Nephron progenitor cell (in vitro differentiated cells): ENCODE measurements around the gene TRAFD1.

Experiments
- DNase-seq: peaks from one replicate; pipeline ENCODE4 v3.0.0; 2021
- H3K27ac Mint-ChIP-seq: 2 replicates; pipeline ENCODE4 v1.8.0; 2021; ENCODE audit warnings: mild to moderate bottlenecking, moderate library complexity, mixed read lengths
- H3K27me3 Mint-ChIP-seq: 2 replicates; pipeline ENCODE4 v1.8.0; 2021; ENCODE audit warnings: mild to moderate bottlenecking, low read depth, mixed read lengths; ENCODE audit not compliant: poor library complexity
- H3K36me3 Mint-ChIP-seq: 2 replicates; pipeline ENCODE4 v1.8.0; 2021; ENCODE audit warnings: low read depth, mixed read lengths
- H3K4me1 Mint-ChIP-seq: 2 replicates; pipeline ENCODE4 v1.8.0; 2021; ENCODE audit warnings: mixed read lengths
- H3K4me3 Mint-ChIP-seq: 2 replicates; pipeline ENCODE4 v1.8.0; 2021; ENCODE audit warnings: mild to moderate bottlenecking, moderate library complexity, mixed read lengths
- H3K9me3 Mint-ChIP-seq: 2 replicates; pipeline ENCODE4 v1.8.0; 2021; ENCODE audit warnings: mild to moderate bottlenecking, moderate library complexity, mixed read lengths
- TF ChIP-seq, protein P1 (sequence below): fragments of 200-600 bp; sonication (generic); IDR thresholded peaks from 2 replicates; pipeline ENCODE4 v1.5.0; 2021; ENCODE audit warnings: antibody characterized with exemption

TRAFD1 gene

GRCh38 chr12:112183141-112184021, 58.0 kb downstream of the TRAFD1 start:
- Mint-ChIP-seq H3K36me3 (peaks cover 33% of the 10 kb centered on the region), H3K27me3 (no peaks in the 10 kb centered on the region), H3K9me3 (no peaks in the 10 kb centered on the region), H3K4me3 (no peak overlapping the region), H3K27ac (no peak overlapping the region), H3K4me1 (no peaks in the 10 kb centered on the region)
- DNase-seq: no peak
- TF ChIP-seq, protein P1, sequence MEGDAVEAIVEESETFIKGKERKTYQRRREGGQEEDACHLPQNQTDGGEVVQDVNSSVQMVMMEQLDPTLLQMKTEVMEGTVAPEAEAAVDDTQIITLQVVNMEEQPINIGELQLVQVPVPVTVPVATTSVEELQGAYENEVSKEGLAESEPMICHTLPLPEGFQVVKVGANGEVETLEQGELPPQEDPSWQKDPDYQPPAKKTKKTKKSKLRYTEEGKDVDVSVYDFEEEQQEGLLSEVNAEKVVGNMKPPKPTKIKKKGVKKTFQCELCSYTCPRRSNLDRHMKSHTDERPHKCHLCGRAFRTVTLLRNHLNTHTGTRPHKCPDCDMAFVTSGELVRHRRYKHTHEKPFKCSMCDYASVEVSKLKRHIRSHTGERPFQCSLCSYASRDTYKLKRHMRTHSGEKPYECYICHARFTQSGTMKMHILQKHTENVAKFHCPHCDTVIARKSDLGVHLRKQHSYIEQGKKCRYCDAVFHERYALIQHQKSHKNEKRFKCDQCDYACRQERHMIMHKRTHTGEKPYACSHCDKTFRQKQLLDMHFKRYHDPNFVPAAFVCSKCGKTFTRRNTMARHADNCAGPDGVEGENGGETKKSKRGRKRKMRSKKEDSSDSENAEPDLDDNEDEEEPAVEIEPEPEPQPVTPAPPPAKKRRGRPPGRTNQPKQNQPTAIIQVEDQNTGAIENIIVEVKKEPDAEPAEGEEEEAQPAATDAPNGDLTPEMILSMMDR: no peak

DNA sequence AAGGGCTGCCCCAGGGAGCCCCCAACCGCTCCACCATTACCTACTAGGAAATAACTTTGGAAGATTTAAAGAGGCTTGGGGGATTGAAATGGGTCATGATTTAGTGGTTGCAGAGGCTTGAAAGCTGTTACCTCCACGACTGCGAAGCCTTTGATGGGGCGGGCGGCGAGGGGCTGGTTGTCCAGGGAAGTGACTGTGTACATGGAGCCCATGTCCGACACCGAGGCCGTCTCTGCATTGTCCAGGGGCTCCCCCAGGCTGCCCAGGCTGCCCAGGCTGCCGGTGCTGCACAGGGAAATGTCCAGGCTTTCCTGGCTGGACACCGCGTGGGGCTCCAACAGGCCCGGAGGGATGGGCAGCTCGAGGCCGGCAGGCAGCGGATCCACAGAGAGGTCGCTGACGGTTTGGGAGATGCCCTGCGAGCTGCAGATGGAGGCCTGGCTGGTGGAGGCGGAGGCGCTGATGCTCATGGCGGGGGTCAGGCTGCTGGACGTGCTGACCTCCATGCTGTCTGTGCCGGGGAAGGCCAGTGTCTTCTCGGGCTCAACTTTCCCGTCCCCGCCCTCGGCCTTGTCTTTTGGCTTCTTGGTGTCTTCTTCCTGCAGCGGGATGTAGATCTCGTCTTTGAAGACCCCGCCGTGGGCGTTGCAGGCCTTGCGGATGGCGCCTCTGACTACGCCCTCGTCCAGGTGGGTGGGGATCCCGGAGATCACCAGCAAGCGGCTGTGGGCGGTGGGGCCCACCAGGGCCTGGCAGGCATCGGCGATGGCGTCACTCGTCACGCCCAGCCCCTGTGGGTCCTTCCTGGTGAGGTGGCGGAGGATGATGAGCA, 58.9 kb downstream of the TRAFD1 start:
- DNase-seq: no peak
- H3K36me3 Mint-ChIP-seq: peaks cover 32% of the 10 kb centered on the region
- TF ChIP-seq, protein P1: no peak
- H3K4me3 Mint-ChIP-seq: no peak overlapping the region
- H3K27ac Mint-ChIP-seq: no peak overlapping the region
- no peaks in the 10 kb centered on the region for H3K27me3 Mint-ChIP-seq
- no peaks in the 10 kb centered on the region for H3K9me3 Mint-ChIP-seq
- H3K4me1 Mint-ChIP-seq: no peaks in the 10 kb centered on the region

DNA sequence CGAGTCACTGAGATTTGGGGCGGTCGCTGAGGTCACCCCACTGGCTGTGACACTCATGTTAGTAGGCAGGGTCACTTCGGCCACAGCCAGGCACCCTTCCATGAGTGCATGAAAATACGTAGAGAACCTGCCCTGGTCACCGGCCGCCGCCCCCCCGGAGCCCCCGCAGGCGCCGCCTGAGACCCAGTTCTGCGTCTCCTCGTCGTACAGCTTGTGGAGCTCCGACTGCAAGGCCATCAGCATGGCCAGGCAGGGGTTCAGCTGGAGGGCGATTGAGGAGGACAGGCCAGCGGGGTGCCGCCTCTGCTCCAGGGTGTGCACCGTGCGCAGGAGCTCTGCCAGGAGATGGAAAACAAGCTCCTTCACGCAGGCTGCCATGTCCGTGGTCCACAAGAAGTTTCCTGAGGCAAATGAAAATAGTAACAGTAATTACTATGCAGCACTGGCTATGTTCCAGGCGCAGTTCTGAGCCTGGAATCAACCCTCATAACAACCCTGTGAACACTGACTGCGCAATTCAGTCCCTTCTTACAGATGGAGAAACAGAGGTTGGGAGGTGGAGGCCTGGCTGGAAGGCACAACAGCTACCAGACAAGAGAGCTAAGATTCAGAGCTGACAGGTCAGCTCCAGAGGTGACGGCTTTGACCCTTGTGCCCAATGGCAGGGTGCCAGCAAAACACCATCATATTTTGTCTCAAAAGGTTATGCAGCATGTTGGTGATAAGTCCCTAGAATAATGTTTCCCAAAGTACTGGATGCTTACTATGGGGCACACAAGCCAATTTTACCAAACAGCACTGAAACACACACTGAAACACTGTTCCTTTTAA, 59.9 kb downstream of the TRAFD1 start:
- H3K4me3 Mint-ChIP-seq: no peak overlapping the region
- peaks cover 35% of the 10 kb centered on the region for H3K36me3 Mint-ChIP-seq
- no peaks in the 10 kb centered on the region for H3K27me3 Mint-ChIP-seq
- H3K27ac Mint-ChIP-seq: no peak overlapping the region
- no peaks in the 10 kb centered on the region for H3K9me3 Mint-ChIP-seq
- DNase-seq: no peak
- TF ChIP-seq, protein P1: no peak
- no peaks in the 10 kb centered on the region for H3K4me1 Mint-ChIP-seq

GRCh38 chr12:112188130-112188830, 62.9 kb downstream of the TRAFD1 start:
- H3K36me3 Mint-ChIP-seq: peaks cover 51% of the 10 kb centered on the region

More at GRCh38 chr12:112188130-112188830, 62.9 kb downstream of the TRAFD1 start:
- H3K4me1 Mint-ChIP-seq: no peaks in the 10 kb centered on the region
- TF ChIP-seq, protein P1: no peak
- H3K9me3 Mint-ChIP-seq: no peaks in the 10 kb centered on the region
- H3K27ac Mint-ChIP-seq: no peak overlapping the region
- H3K4me3 Mint-ChIP-seq: no peak overlapping the region
- H3K27me3 Mint-ChIP-seq: no peaks in the 10 kb centered on the region
- DNase-seq: no peak
